Muscle of leg (tissue), 11 donors: ENCODE results near the gene ARHGEF39. TPM values are rescaled to one million over a fixed set of nuclear protein-coding genes. Genes with fewer than 3 reads are reported as not detected.

Source experiments
- DNase-seq: peaks from one replicate; pipeline ENCODE4 v3.0.0; 2013
- H3K27ac ChIP-seq: one replicate; pipeline ENCODE4 v1.5.1; 2013; ENCODE audit warnings: mild to moderate bottlenecking, low read length, control low read depth
- H3K27me3 ChIP-seq: one replicate; pipeline ENCODE4 v1.6.1; 2013; ENCODE audit warnings: low read length; ENCODE audit not compliant: control insufficient read depth, insufficient read depth
- H3K36me3 ChIP-seq: one replicate; pipeline ENCODE4 v1.6.1; 2013; ENCODE audit warnings: low read length; ENCODE audit not compliant: control insufficient read depth, insufficient read depth
- H3K4me1 ChIP-seq: one replicate; pipeline ENCODE4 v1.6.1; 2013; ENCODE audit warnings: low read length; ENCODE audit not compliant: control insufficient read depth, insufficient read depth
- H3K4me3 ChIP-seq: one replicate; pipeline ENCODE4 v1.5.1; 2013; ENCODE audit warnings: low read length, control low read depth
- H3K9me3 ChIP-seq: replicated peaks from 2 replicates; pipeline ENCODE4 v1.6.1; 2013; ENCODE audit warnings: low read depth, low read length; ENCODE audit not compliant: control insufficient read depth
- WGBS: methylation state at CpG from one replicate; pipeline ENCODE4 v1.1.5; 2013; ENCODE audit warnings: missing lambda C conversion rate; ENCODE audit not compliant: insufficient coverage; 5-methylcytosine and 5-hydroxymethylcytosine counted together
- polyA plus RNA-seq, 8 donors: library from polyadenylated mRNA; unstranded; fragments of 120-200 nt; gene quantifications; one replicate each; pipeline versions ENCODE4 v1.2.1 to v1.2.3, GENCODE V29; 2013; ENCODE audit warnings: inconsistent platforms in 1 of 8, low replicate concordance in 1 of 8; ENCODE audit not compliant: insufficient read length in 8 of 8, insufficient read depth in 1 of 8
- total RNA-seq: library from RNA; stranded (reverse); fragments of 120-200 nt; gene quantifications from one replicate; pipeline ENCODE4 v1.2.4, GENCODE V29; 2013

ARHGEF39 gene
- total and polyA plus RNA-seq, 9 donors: 1.4 to 7.7 (median 5.5) TPM

DNA sequence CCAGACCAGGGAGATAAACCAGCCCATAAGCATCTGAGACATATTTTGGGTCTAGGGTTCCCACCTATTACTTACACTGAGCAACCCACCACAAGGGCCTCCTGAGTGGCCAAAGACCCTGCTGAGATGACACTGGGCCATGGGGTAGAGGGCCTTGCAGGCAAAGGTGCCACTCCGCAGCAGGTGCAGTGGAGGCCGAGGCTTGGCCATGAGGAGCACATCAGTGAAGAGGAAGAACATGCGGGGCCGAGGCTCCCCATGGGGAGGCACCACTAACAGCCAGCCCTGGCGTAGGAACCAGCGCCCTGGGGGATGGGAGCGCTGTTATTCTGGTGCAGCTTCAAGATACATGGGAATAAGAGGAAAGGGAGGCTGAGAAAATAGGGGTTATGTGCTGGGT is 2.6 kb downstream of the ARHGEF39 start:
- no peak overlapping the region for H3K27ac ChIP-seq
- H3K4me3 ChIP-seq: no peak overlapping the region
- H3K27me3 ChIP-seq: no peaks in the 10 kb centered on the region
- 88% methylated on average over 7 of the region's 7 CpGs for WGBS
- DNase-seq: no peak
- H3K9me3 ChIP-seq: no peaks in the 10 kb centered on the region
- H3K36me3 ChIP-seq: peaks cover 33% of the 10 kb centered on the region
- H3K4me1 ChIP-seq: peaks cover 53% of the 10 kb centered on the region

- Histone ChIP-seq H3K27me3 (no peaks in the 10 kb centered on the region), H3K9me3 (no peaks in the 10 kb centered on the region), H3K36me3 (peaks cover 33% of the 10 kb centered on the region), H3K27ac (peak overlapping the region; percentile 62), H3K4me3 (no peak overlapping the region), H3K4me1 (peaks cover 58% of the 10 kb centered on the region)
- DNase-seq: no peak
- WGBS: 75% methylated on average over 2 of the region's 3 CpGs
Observed at GRCh38 chr9:35661756-35662350, 3.1 kb downstream of the ARHGEF39 start.

DNA sequence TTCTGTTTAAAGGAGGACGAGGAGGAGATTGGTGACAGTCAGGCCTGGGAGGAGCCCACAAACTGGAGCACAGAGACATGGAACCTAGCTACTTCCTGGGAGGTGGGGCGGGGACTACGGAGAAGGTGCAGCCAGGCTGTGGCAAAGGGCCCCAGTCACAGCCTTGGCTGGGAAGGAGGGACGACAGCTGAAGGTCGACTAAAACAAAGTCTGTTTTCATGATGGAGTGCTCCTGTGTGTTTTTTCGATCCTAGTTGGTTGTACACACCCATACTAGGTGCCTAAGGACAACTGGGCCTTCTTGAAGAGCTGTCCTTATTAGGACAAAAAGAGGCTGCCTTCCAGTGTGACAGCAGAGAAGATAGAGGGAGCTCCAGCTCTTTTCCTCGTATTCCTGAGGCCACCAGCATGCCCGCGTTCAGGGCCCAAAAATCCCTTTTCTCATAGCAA is 4.0 kb downstream of the ARHGEF39 start:
- Histone ChIP-seq H3K4me3 (no peak overlapping the region), H3K27ac (peak overlapping the region; percentile 64), H3K9me3 (no peaks in the 10 kb centered on the region), H3K36me3 (peaks cover 33% of the 10 kb centered on the region), H3K4me1 (peaks cover 57% of the 10 kb centered on the region), H3K27me3 (no peaks in the 10 kb centered on the region)
- DNase-seq: no peak
- WGBS: 58% methylated on average over 7 of the region's 9 CpGs

DNA sequence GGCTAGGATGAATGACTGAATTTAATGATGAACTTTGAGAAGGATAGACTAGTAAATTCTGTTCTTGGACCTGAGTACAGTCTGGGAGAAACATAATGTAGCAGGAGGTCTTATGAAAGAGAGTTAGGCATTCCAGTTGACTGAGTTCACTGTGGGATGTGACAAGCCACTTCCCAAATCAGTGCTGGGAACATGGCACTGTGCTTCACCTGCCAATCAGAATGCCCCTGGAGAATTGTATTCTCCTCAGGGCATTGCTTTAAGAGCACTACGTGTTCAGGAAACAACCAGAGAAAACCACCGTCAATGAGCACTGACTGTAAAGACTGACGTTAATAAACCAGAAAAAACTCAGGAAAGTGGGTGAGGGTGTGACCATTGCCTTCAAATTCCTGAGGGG is 5.7 kb downstream of the ARHGEF39 start:
- H3K9me3 ChIP-seq: no peaks in the 10 kb centered on the region
- no peaks in the 10 kb centered on the region for H3K27me3 ChIP-seq
- H3K4me1 ChIP-seq: peaks cover 50% of the 10 kb centered on the region
- H3K4me3 ChIP-seq: peak overlapping the region; percentile 93
- no peak for DNase-seq
- WGBS: 65% methylated on average over 3 of the region's 3 CpGs
- H3K36me3 ChIP-seq: peaks cover 33% of the 10 kb centered on the region
- peak overlapping the region; percentile 100 for H3K27ac ChIP-seq

GRCh38 chr9:35658968-35659220 is 6.1 kb downstream of the ARHGEF39 start:
- DNase-seq: peak; percentile 67
- Histone ChIP-seq H3K9me3 (no peaks in the 10 kb centered on the region), H3K36me3 (peaks cover 33% of the 10 kb centered on the region), H3K27ac (peak overlapping the region; percentile 100), H3K4me3 (peak overlapping the region; percentile 93), H3K4me1 (peaks cover 48% of the 10 kb centered on the region), H3K27me3 (no peaks in the 10 kb centered on the region)
- WGBS: 0% methylated on average over 2 of the region's 2 CpGs

DNA sequence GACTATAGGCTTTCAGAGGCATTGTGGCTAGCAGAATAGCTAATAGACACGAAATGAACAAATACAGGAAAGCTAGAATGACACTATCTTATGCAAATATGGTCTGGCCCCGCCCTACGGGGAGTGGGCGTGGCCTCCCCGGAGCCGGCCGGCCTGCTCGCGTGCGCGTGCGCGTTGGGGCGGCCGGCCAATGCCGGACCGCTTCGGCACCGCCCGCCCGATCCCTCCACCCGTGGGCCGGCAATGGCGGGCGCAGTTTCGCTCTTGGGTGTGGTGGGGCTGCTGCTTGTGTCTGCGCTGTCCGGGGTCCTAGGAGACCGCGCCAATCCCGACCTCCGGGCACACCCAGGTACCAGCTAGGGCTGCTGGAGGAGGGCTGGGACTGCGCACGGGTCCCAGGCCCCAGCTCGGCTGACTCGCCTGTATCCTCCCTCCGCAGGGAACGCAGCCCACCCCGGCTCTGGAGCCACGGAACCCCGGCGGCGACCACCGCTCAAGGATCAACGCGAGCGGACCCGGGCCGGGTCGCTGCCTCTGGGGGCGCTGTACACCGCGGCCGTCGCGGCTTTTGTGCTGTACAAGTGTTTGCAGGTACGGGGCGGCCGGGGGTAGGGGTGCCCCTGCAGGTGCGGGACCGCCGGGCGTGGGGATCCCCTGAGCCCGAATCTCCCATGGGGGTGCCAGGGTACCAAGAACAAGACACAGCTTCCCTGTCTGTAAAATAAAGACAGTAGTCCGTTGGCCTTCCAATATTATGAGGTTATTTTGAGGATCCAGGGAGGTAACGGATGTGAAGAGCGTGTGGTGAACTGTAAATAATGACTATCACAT is 6.6 kb downstream of the ARHGEF39 start, which contains the start of gene CCDC107:
CCDC107 (plus strand) TSS at position 156 of the 831 bp plus-strand sequence; CDS start at position 244, 88 bp downstream.
- Histone ChIP-seq H3K36me3 (peaks cover 33% of the 10 kb centered on the region), H3K27ac (peak within 1 kb of the TSS; percentile 100), H3K27me3 (no peaks in the 10 kb centered on the region), H3K4me3 (peak within 1 kb of the TSS; percentile 93), H3K4me1 (peaks cover 45% of the 10 kb centered on the region), H3K9me3 (no peaks in the 10 kb centered on the region)
- peak; percentile 94 for DNase-seq
- WGBS: under 1% methylated on average over 49 of the region's 67 CpGs

GRCh38 chr9:35657546-35658136 is 7.4 kb downstream of the ARHGEF39 start, which contains the start of gene RMRP:
TSS of gene RMRP (minus strand) at chr9:35658019.
- Histone ChIP-seq H3K9me3 (no peaks in the 10 kb centered on the region), H3K4me1 (peaks cover 44% of the 10 kb centered on the region), H3K27me3 (no peaks in the 10 kb centered on the region), H3K36me3 (peaks cover 27% of the 10 kb centered on the region), H3K27ac (peak within 1 kb of the TSS; percentile 100), H3K4me3 (peak within 1 kb of the TSS; percentile 93)
- peak; percentile 100 for DNase-seq
- WGBS: under 1% methylated on average over 33 of the region's 42 CpGs

- H3K27ac ChIP-seq: peak overlapping the region; percentile 100
- H3K4me1 ChIP-seq: peaks cover 39% of the 10 kb centered on the region
- H3K4me3 ChIP-seq: peak overlapping the region; percentile 58
- DNase-seq: peak; percentile 71
- peaks cover 20% of the 10 kb centered on the region for H3K36me3 ChIP-seq
- no peaks in the 10 kb centered on the region for H3K27me3 ChIP-seq
- H3K9me3 ChIP-seq: no peaks in the 10 kb centered on the region
- 33% methylated on average over 18 of the region's 25 CpGs for WGBS
Observed at GRCh38 chr9:35656831-35657545, 8.0 kb downstream of the ARHGEF39 start.

DNA sequence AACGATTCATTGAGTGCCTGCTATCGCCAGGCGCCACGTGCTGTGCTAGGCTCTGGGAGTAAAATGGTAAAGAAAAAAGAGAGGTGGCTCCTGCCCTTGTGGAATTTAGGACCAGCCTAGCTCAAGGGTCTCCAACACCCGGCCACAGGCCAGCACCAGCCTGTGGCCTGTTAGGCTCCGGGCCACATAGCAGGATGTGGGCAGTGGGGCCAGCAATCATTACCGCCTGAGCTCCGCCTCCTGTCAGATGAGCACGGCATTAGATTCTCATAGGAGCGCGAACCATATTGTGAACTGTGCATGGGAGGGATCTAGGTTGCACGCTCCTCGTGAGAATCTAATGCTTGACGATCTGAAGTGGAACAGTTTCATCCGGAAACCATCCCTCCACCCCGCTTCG is 8.6 kb downstream of the ARHGEF39 start:
- Histone ChIP-seq H3K9me3 (no peaks in the 10 kb centered on the region), H3K27ac (no peak overlapping the region), H3K27me3 (no peaks in the 10 kb centered on the region), H3K36me3 (peaks cover 14% of the 10 kb centered on the region), H3K4me3 (no peak overlapping the region), H3K4me1 (peaks cover 32% of the 10 kb centered on the region)
- DNase-seq: no peak
- 70% methylated on average over 11 of the region's 17 CpGs for whole genome bisulfite sequencing

GRCh38 chr9:35653611-35654010 is 11.4 kb downstream of the ARHGEF39 start:
- no peak for DNase-seq
- no peaks in the 10 kb centered on the region for H3K27me3 ChIP-seq
- H3K36me3 ChIP-seq: no peaks in the 10 kb centered on the region
- no peak overlapping the region for H3K4me3 ChIP-seq
- WGBS: no CpG with 5 or more reads among the region's 2 CpGs
- peaks cover 26% of the 10 kb centered on the region for H3K4me1 ChIP-seq
- H3K27ac ChIP-seq: no peak overlapping the region
- no peaks in the 10 kb centered on the region for H3K9me3 ChIP-seq
